ENCODE data around the gene ATXN10. TPM values are rescaled to one million over a fixed set of nuclear protein-coding genes. Genes with fewer than 3 reads are reported as not detected.
"Not testable (repeated sequence)": the region's sequence is repeated elsewhere in the genome, so short reads cannot be mapped to it uniquely, and the experiment has no call there.

Gene ATXN10
- total RNA-seq, 1 donor from 2014 or later, result 102 TPM

GRCh38 chr22:45642986-45643385 lies 28.6 kb upstream of the ATXN10 start:
- DNase-seq, result no peak

GRCh38 chr22:45644714-45645113 lies 26.9 kb upstream of the ATXN10 start:
- DNase-seq, result no peak

- DNase-seq, result no peak
Observed at GRCh38 chr22:45645150-45645525, 26.5 kb upstream of the ATXN10 start.

- DNase-seq, result no peak
Observed at GRCh38 chr22:45645526-45646414, 25.9 kb upstream of the ATXN10 start.

- DNase-seq, result no peak
Observed at GRCh38 chr22:45647532-45648225, 24.0 kb upstream of the ATXN10 start.

GRCh38 chr22:45648301-45649117 lies 23.1 kb upstream of the ATXN10 start:
- no peak for DNase-seq

GRCh38 chr22:45649809-45650208 lies 21.8 kb upstream of the ATXN10 start:
- DNase-seq, result no peak

- DNase-seq, result no peak
Observed at GRCh38 chr22:45650721-45651120, 20.9 kb upstream of the ATXN10 start.

- no peak for DNase-seq
Observed at GRCh38 chr22:45651931-45652528, 19.6 kb upstream of the ATXN10 start.

- no peak for DNase-seq
Observed at GRCh38 chr22:45656577-45656976, 15.1 kb upstream of the ATXN10 start.

GRCh38 chr22:45657701-45658100 lies 13.9 kb upstream of the ATXN10 start:
- no peak for DNase-seq

GRCh38 chr22:45664136-45664646 lies 7.4 kb upstream of the ATXN10 start:
- DNase-seq, result no peak

- DNase-seq, result no peak
Observed at GRCh38 chr22:45667486-45667885, 4.1 kb upstream of the ATXN10 start.

- not testable (repeated sequence) for DNase-seq
Observed at GRCh38 chr22:45670363-45670762, 1.3 kb upstream of the ATXN10 start.

- no peak for DNase-seq
Observed at GRCh38 chr22:45670981-45671782, 452 bp upstream of the ATXN10 start.

- no peak for DNase-seq
Observed at GRCh38 chr22:45672564-45673481, 1.2 kb downstream of the ATXN10 start.

GRCh38 chr22:45673482-45674175 lies 2.0 kb downstream of the ATXN10 start:
- DNase-seq, result no peak

- DNase-seq, result no peak
Observed at GRCh38 chr22:45676024-45676423, 4.4 kb downstream of the ATXN10 start.

- DNase-seq, result no peak
Observed at GRCh38 chr22:45677063-45677462, 5.4 kb downstream of the ATXN10 start.

Data from skin of body (tissue), 2 donors.